HG03064 (cell line): ENCODE data around the gene TMEM14A.
"Not testable (repeated sequence)": the region's sequence is repeated elsewhere in the genome, so short reads cannot be mapped to it uniquely, and the experiment has no call there.

Experiments
- ATAC-seq: cut with Tn5 transposase; IDR thresholded peaks from one replicate; pipeline ENCODE4 v1.9.1; 2021; ENCODE audit warnings: low read depth; ENCODE audit not compliant: unreplicated experiment

Gene TMEM14A

GRCh38 chr6:52655941-52656340 lies 15.0 kb upstream of the TMEM14A start:
- not testable (repeated sequence) for ATAC-seq

GRCh38 chr6:52657870-52658269 lies 13.0 kb upstream of the TMEM14A start:
- no peak for ATAC-seq

- ATAC-seq = no peak
These were observed 9.4 kb upstream of the TMEM14A start for GRCh38 chr6:52661551-52661950.

- ATAC-seq = no peak
These were observed 8.9 kb upstream of the TMEM14A start for GRCh38 chr6:52662031-52662430.

GRCh38 chr6:52663120-52663935 lies 7.6 kb upstream of the TMEM14A start:
- no peak for ATAC-seq

GRCh38 chr6:52663936-52664185 lies 7.1 kb upstream of the TMEM14A start:
- ATAC-seq = no peak

- peak; percentile 85 for ATAC-seq
These were observed 6.5 kb upstream of the TMEM14A start for GRCh38 chr6:52664186-52664990.

GRCh38 chr6:52664991-52665686 lies 5.8 kb upstream of the TMEM14A start:
- ATAC-seq = no peak

GRCh38 chr6:52666071-52666470 lies 4.8 kb upstream of the TMEM14A start:
- ATAC-seq = no peak

- ATAC-seq = no peak
These were observed 4.4 kb upstream of the TMEM14A start for GRCh38 chr6:52666523-52666922.

GRCh38 chr6:52667572-52667971 lies 3.3 kb upstream of the TMEM14A start:
- no peak for ATAC-seq

GRCh38 chr6:52671676-52672075 lies 763 bp downstream of the TMEM14A start:
- no peak for ATAC-seq

- ATAC-seq = no peak
These were observed 1.6 kb downstream of the TMEM14A start for GRCh38 chr6:52672412-52673025.

GRCh38 chr6:52674666-52675065 lies 3.8 kb downstream of the TMEM14A start:
- ATAC-seq = no peak

GRCh38 chr6:52675372-52675771 lies 4.5 kb downstream of the TMEM14A start:
- ATAC-seq = no peak

- ATAC-seq = not testable (repeated sequence)
These were observed 5.7 kb downstream of the TMEM14A start for GRCh38 chr6:52676631-52677030.

GRCh38 chr6:52681416-52681815 lies 10.5 kb downstream of the TMEM14A start:
- ATAC-seq = no peak

GRCh38 chr6:52686878-52687699 lies 16.2 kb downstream of the TMEM14A start:
- no peak for ATAC-seq

GRCh38 chr6:52689857-52690256 lies 18.9 kb downstream of the TMEM14A start:
- ATAC-seq = no peak

GRCh38 chr6:52691718-52692117 lies 20.8 kb downstream of the TMEM14A start:
- ATAC-seq = no peak
